ENCODE results near the gene THSD7B.

Gene THSD7B

GRCh38 chr2:136990316-136990715 is 225.0 kb downstream of the THSD7B start:
- no peak for TF ChIP-seq CTCF (IDR thresholded peaks at IDR 0.05; ENCODE audit: borderline replicate concordance, insufficient read depth, low read depth, low read length)
- H3K4me3 ChIP-seq (ENCODE audit: low read depth, low read length) = no peak overlapping the region

- TF ChIP-seq CTCF (IDR thresholded peaks at IDR 0.05; ENCODE audit: borderline replicate concordance, insufficient read depth, low read depth, low read length) = no peak
- no peak overlapping the region for H3K4me3 ChIP-seq (ENCODE audit: low read depth, low read length)
Measured at GRCh38 chr2:136994793-136995192, 229.4 kb downstream of the THSD7B start.

GRCh38 chr2:136997557-136997956 is 232.2 kb downstream of the THSD7B start:
- TF ChIP-seq CTCF (IDR thresholded peaks at IDR 0.05; ENCODE audit: borderline replicate concordance, insufficient read depth, low read depth, low read length) = no peak
- H3K4me3 ChIP-seq (ENCODE audit: low read depth, low read length) = no peak overlapping the region

- H3K4me3 ChIP-seq (ENCODE audit: low read depth, low read length) = no peak overlapping the region
- no peak for TF ChIP-seq CTCF (IDR thresholded peaks at IDR 0.05; ENCODE audit: borderline replicate concordance, insufficient read depth, low read depth, low read length)
Measured at GRCh38 chr2:137000811-137001210, 235.5 kb downstream of the THSD7B start.

- no peak for TF ChIP-seq CTCF (IDR thresholded peaks at IDR 0.05; ENCODE audit: borderline replicate concordance, insufficient read depth, low read depth, low read length)
- H3K4me3 ChIP-seq (ENCODE audit: low read depth, low read length) = no peak overlapping the region
Measured at GRCh38 chr2:137002896-137003295, 237.6 kb downstream of the THSD7B start.

- no peak for TF ChIP-seq CTCF (IDR thresholded peaks at IDR 0.05; ENCODE audit: borderline replicate concordance, insufficient read depth, low read depth, low read length)
- H3K4me3 ChIP-seq (ENCODE audit: low read depth, low read length) = no peak overlapping the region
Measured at GRCh38 chr2:137005210-137005609, 239.9 kb downstream of the THSD7B start.

GRCh38 chr2:137007938-137008337 is 242.6 kb downstream of the THSD7B start:
- no peak for TF ChIP-seq CTCF (IDR thresholded peaks at IDR 0.05; ENCODE audit: borderline replicate concordance, insufficient read depth, low read depth, low read length)
- no peak overlapping the region for H3K4me3 ChIP-seq (ENCODE audit: low read depth, low read length)
